SK-N-SH treated with all-trans-retinoic acid at 6 μM for 48 hours (cell line): Measurements from ENCODE around the gene OTC.

Experiments
- ATAC-seq: fragments of 200-7000 bp; cut with Tn5 transposase; 3 replicates; pipeline ENCODE4 v1.9.1; 2020; ENCODE audit warnings: mild to moderate bottlenecking, moderate library complexity
- ARNTL ChIP-seq: fragments of 450-650 bp; formaldehyde crosslinking; IDR thresholded peaks from 2 replicates; pipeline ENCODE4 v1.5.0; 2020; ENCODE audit warnings: low read depth, mild to moderate bottlenecking, moderate library complexity, borderline replicate concordance
- BACH2 ChIP-seq: fragments of 250-450 bp; sonication (Bioruptor Pico); IDR thresholded peaks from 2 replicates; pipeline ENCODE4 v1.9.0; 2021; ENCODE audit warnings: mild to moderate bottlenecking, borderline replicate concordance
- CREB5 ChIP-seq: fragments of 250-450 bp; sonication (Bioruptor Pico); IDR thresholded peaks from 2 replicates; pipeline ENCODE4 v1.5.1; 2020; ENCODE audit warnings: low read depth, mild to moderate bottlenecking, moderate library complexity
- CSDC2 ChIP-seq: fragments of 250-450 bp; sonication (Bioruptor Pico); IDR thresholded peaks from 2 replicates; pipeline ENCODE4 v1.5.0; 2020; ENCODE audit warnings: mild to moderate bottlenecking, moderate library complexity
- CSRNP3 ChIP-seq: fragments of 250-450 bp; sonication (Bioruptor Pico); IDR thresholded peaks from 2 replicates; pipeline ENCODE4 v1.5.1; 2021; ENCODE audit warnings: mild to moderate bottlenecking, moderate library complexity
- ESRRG ChIP-seq: fragments of 250-450 bp; sonication (Bioruptor Pico); IDR thresholded peaks from 2 replicates; pipeline ENCODE4 v1.6.1; 2021; ENCODE audit warnings: mild to moderate bottlenecking
- ISL1 ChIP-seq: fragments of 250-450 bp; sonication (Bioruptor Pico); IDR thresholded peaks from 2 replicates; pipeline ENCODE4 v2.1.2; 2022; ENCODE audit warnings: mild to moderate bottlenecking, moderate library complexity
- OSR1 ChIP-seq: fragments of 250-450 bp; sonication (Bioruptor Pico); IDR thresholded peaks from 2 replicates; pipeline ENCODE4 v1.8.0; 2022; ENCODE audit warnings: moderate library complexity, mild to moderate bottlenecking, inconsistent platforms
- PATZ1 ChIP-seq: fragments of 250-450 bp; sonication (Bioruptor Pico); IDR thresholded peaks from 2 replicates; pipeline ENCODE4 v1.8.0; 2020; ENCODE audit warnings: mild to moderate bottlenecking, moderate library complexity, borderline replicate concordance
- PPARA ChIP-seq: fragments of 250-450 bp; sonication (Bioruptor Pico); IDR thresholded peaks from 2 replicates; pipeline ENCODE4 v1.5.0; 2020; ENCODE audit warnings: mild to moderate bottlenecking, borderline replicate concordance
- RARB ChIP-seq: fragments of 250-450 bp; sonication (Bioruptor Pico); IDR thresholded peaks from 2 replicates; pipeline ENCODE4 v1.8.0; 2021; ENCODE audit warnings: mild to moderate bottlenecking, moderate library complexity
- TCF4 ChIP-seq: fragments of 250-450 bp; sonication (Bioruptor Pico); IDR thresholded peaks from 2 replicates; pipeline ENCODE4 v1.8.0; 2021; ENCODE audit warnings: mild to moderate bottlenecking, moderate library complexity, borderline replicate concordance
- TSHZ2 ChIP-seq: fragments of 250-450 bp; sonication (Bioruptor Pico); IDR thresholded peaks from 2 replicates; pipeline ENCODE4 v1.5.0; 2020; ENCODE audit warnings: mild to moderate bottlenecking, moderate library complexity
- ZC3H10 ChIP-seq: fragments of 250-450 bp; sonication (Bioruptor Pico); IDR thresholded peaks from 2 replicates; pipeline ENCODE4 v1.5.1; 2021; ENCODE audit warnings: mild to moderate bottlenecking, moderate library complexity
- ZFP3 ChIP-seq: fragments of 250-450 bp; sonication (Bioruptor Pico); IDR thresholded peaks from 2 replicates; pipeline ENCODE4 v1.5.0; 2020; ENCODE audit warnings: mild to moderate bottlenecking, moderate library complexity
- ZFP30 ChIP-seq: fragments of 450-650 bp; formaldehyde crosslinking; IDR thresholded peaks from 2 replicates; pipeline ENCODE4 v1.5.0; 2022; ENCODE audit warnings: mild to moderate bottlenecking, moderate library complexity
- ZNF565 ChIP-seq: fragments of 450-650 bp; formaldehyde crosslinking; conservative IDR thresholded peaks from 2 replicates; pipeline ENCODE4 v1.5.0; 2020; ENCODE audit warnings: low read depth, mild to moderate bottlenecking, moderate library complexity
- ZNF70 ChIP-seq: fragments of 450-650 bp; formaldehyde crosslinking; IDR thresholded peaks from 2 replicates; pipeline ENCODE4 v1.5.0; 2020; ENCODE audit warnings: mild to moderate bottlenecking, moderate library complexity
- ZNF8 ChIP-seq: fragments of 450-650 bp; formaldehyde crosslinking; IDR thresholded peaks from 2 replicates; pipeline ENCODE4 v1.5.0; 2020; ENCODE audit warnings: mild to moderate bottlenecking, moderate library complexity

OTC gene

GRCh38 chrX:38365954-38366353, 13.6 kb downstream of the OTC start:
- TF ChIP-seq PATZ1 (CRISPR knock-in tag) (no peak), PPARA (CRISPR knock-in tag) (no peak), TSHZ2 (CRISPR knock-in tag) (no peak), ZNF70 (no peak), CREB5 (CRISPR knock-in tag) (no peak), ZFP3 (CRISPR knock-in tag) (no peak), ZFP30 (CRISPR knock-in tag) (no peak), ZC3H10 (CRISPR knock-in tag) (no peak), OSR1 (no peak), ISL1 (CRISPR knock-in tag) (no peak), CSDC2 (no peak)
- ATAC-seq = no peak

- TF ChIP-seq ZNF565 (no peak), ESRRG (CRISPR knock-in tag) (no peak), TCF4 (CRISPR knock-in tag) (no peak)
- no peak for ATAC-seq
These were observed 16.4 kb downstream of the OTC start for GRCh38 chrX:38368774-38369173.

GRCh38 chrX:38371641-38372040, 19.2 kb downstream of the OTC start:
- TF ChIP-seq ISL1 (CRISPR knock-in tag) (no peak), ZNF8 (CRISPR knock-in tag) (no peak), ZFP30 (CRISPR knock-in tag) (no peak), ZNF70 (no peak)
- no peak for ATAC-seq

GRCh38 chrX:38374431-38374830, 22.0 kb downstream of the OTC start:
- TF ChIP-seq TSHZ2 (CRISPR knock-in tag) (no peak), CSDC2 (no peak), ZNF8 (CRISPR knock-in tag) (no peak), ZNF565 (no peak), ESRRG (CRISPR knock-in tag) (no peak), BACH2 (no peak), PPARA (CRISPR knock-in tag) (no peak), CSRNP3 (no peak), ARNTL (CRISPR knock-in tag) (no peak), TCF4 (CRISPR knock-in tag) (no peak), ZFP3 (CRISPR knock-in tag) (no peak), ZNF70 (no peak), RARB (no peak), CREB5 (CRISPR knock-in tag) (no peak)
- TF ChIP-seq, all 23 proteins: peak for 0
- ATAC-seq = no peak
